Osteoblast (primary cell): ENCODE results near the gene PPFIA2. TPM values are rescaled to one million over a fixed set of nuclear protein-coding genes. Genes with fewer than 3 reads are reported as not detected.

ENCODE experiments used
- DNase-seq: peaks from one replicate; pipeline ENCODE4 v3.0.0; 2011; ENCODE audit warnings: low spot score, mixed read lengths; ENCODE audit not compliant: insufficient read length; ENCODE audit errors: missing footprints
- H2AFZ ChIP-seq: 2 replicates; pipeline ENCODE4 v1.6.0; 2011; ENCODE audit warnings: mild to moderate bottlenecking, low read length
- H3K27ac ChIP-seq: 2 replicates; pipeline ENCODE4 v1.5.1; 2011; ENCODE audit warnings: mild to moderate bottlenecking, low read depth, low read length, moderate library complexity
- H3K27me3 ChIP-seq: 2 replicates; pipeline ENCODE4 v1.6.0; 2012; ENCODE audit warnings: mild to moderate bottlenecking, control low read depth, inconsistent platforms, low read length, moderate library complexity; ENCODE audit not compliant: insufficient read depth
- H3K36me3 ChIP-seq: 2 replicates; pipeline ENCODE4 v1.5.1; 2011; ENCODE audit warnings: mild to moderate bottlenecking, low read length, control low read depth, moderate library complexity; ENCODE audit not compliant: insufficient read depth
- H3K4me1 ChIP-seq: 2 replicates; pipeline ENCODE4 v1.5.1; 2011; ENCODE audit warnings: mild to moderate bottlenecking, low read length, control low read depth, moderate library complexity; ENCODE audit not compliant: insufficient read depth
- H3K4me2 ChIP-seq: 2 replicates; pipeline ENCODE4 v1.6.0; 2011; ENCODE audit warnings: mild to moderate bottlenecking, low read length; ENCODE audit not compliant: insufficient read depth
- H3K4me3 ChIP-seq: fragments of 200-600 bp; sonication (generic); 3 replicates; pipeline ENCODE4 v1.5.1; 2012; ENCODE audit warnings: mild to moderate bottlenecking, low read length, inconsistent platforms; ENCODE audit not compliant: insufficient read depth
- H3K79me2 ChIP-seq: 2 replicates; pipeline ENCODE4 v1.6.0; 2012; ENCODE audit warnings: mild to moderate bottlenecking, low read length, control low read depth, inconsistent platforms; ENCODE audit not compliant: insufficient read depth
- H3K9me3 ChIP-seq: 2 replicates; pipeline ENCODE4 v1.5.1; 2011; ENCODE audit warnings: low read depth, low read length, control low read depth
- H4K20me1 ChIP-seq: 2 replicates; pipeline ENCODE4 v1.6.0; 2012; ENCODE audit warnings: mild to moderate bottlenecking, low read length, control low read depth; ENCODE audit not compliant: insufficient read depth
- CTCF ChIP-seq: IDR thresholded peaks from 2 replicates; pipeline ENCODE4 v1.5.1; 2011; ENCODE audit warnings: mild to moderate bottlenecking, low read depth, low read length, moderate library complexity; ENCODE audit errors: extremely low read depth
- total RNA-seq: library from RNA; depleted of rRNA; stranded (reverse); fragments of >200 nt; gene quantifications from 2 replicates; pipeline ENCODE4 v1.2.3, GENCODE V29; 2012

Gene PPFIA2
- total RNA-seq, 1 donor: 3.3 TPM

- Histone ChIP-seq H3K9me3 (no peaks in the 10 kb centered on the region), H3K4me2 (no peak overlapping the region), H3K4me3 (no peak overlapping the region), H3K27ac (no peak overlapping the region), H2AFZ (no peak overlapping the region), H4K20me1 (no peaks in the 10 kb centered on the region), H3K79me2 (no peaks in the 10 kb centered on the region), H3K4me1 (no peaks in the 10 kb centered on the region), H3K36me3 (no peaks in the 10 kb centered on the region), H3K27me3 (no peaks in the 10 kb centered on the region)
- no peak for DNase-seq
- no peak for TF ChIP-seq CTCF
Observed at GRCh38 chr12:81347404-81347803, 411.7 kb downstream of the PPFIA2 start.

GRCh38 chr12:81340910-81341309, 418.2 kb downstream of the PPFIA2 start:
- H3K36me3 ChIP-seq: no peaks in the 10 kb centered on the region
- H3K27me3 ChIP-seq: no peaks in the 10 kb centered on the region
- DNase-seq: no peak
- no peak overlapping the region for H3K4me3 ChIP-seq
- no peak overlapping the region for H3K4me2 ChIP-seq
- TF ChIP-seq CTCF: no peak
- no peaks in the 10 kb centered on the region for H3K79me2 ChIP-seq
- no peaks in the 10 kb centered on the region for H3K4me1 ChIP-seq
- no peak overlapping the region for H2AFZ ChIP-seq
- no peaks in the 10 kb centered on the region for H3K9me3 ChIP-seq
- no peaks in the 10 kb centered on the region for H4K20me1 ChIP-seq
- no peak overlapping the region for H3K27ac ChIP-seq

- DNase-seq: no peak
- Histone ChIP-seq H3K4me3 (no peak overlapping the region), H3K9me3 (no peaks in the 10 kb centered on the region), H3K4me2 (no peak overlapping the region), H3K27me3 (no peaks in the 10 kb centered on the region), H4K20me1 (no peaks in the 10 kb centered on the region), H3K36me3 (no peaks in the 10 kb centered on the region), H3K4me1 (no peaks in the 10 kb centered on the region), H2AFZ (no peak overlapping the region), H3K79me2 (no peaks in the 10 kb centered on the region), H3K27ac (no peak overlapping the region)
- TF ChIP-seq CTCF: no peak
Observed at GRCh38 chr12:81339071-81339470, 420.1 kb downstream of the PPFIA2 start.

GRCh38 chr12:81337886-81338285, 421.3 kb downstream of the PPFIA2 start:
- H4K20me1 ChIP-seq: no peaks in the 10 kb centered on the region
- no peak overlapping the region for H3K4me3 ChIP-seq
- no peak overlapping the region for H2AFZ ChIP-seq
- H3K27ac ChIP-seq: no peak overlapping the region
- no peak for DNase-seq
- no peak for TF ChIP-seq CTCF
- H3K9me3 ChIP-seq: no peaks in the 10 kb centered on the region
- H3K4me1 ChIP-seq: no peaks in the 10 kb centered on the region
- H3K27me3 ChIP-seq: no peaks in the 10 kb centered on the region
- no peaks in the 10 kb centered on the region for H3K79me2 ChIP-seq
- no peaks in the 10 kb centered on the region for H3K36me3 ChIP-seq
- no peak overlapping the region for H3K4me2 ChIP-seq
